ENCODE results near the gene FSHR.

The FSHR gene

GRCh38 chr2:49032126-49032525 is 122.2 kb downstream of the FSHR start:
- no peak for DNase-seq

- no peak for DNase-seq
Observed at GRCh38 chr2:49029406-49029805, 124.9 kb downstream of the FSHR start.

GRCh38 chr2:49028101-49028500 is 126.2 kb downstream of the FSHR start:
- no peak for DNase-seq

GRCh38 chr2:49026706-49027105 is 127.6 kb downstream of the FSHR start:
- DNase-seq: no peak

GRCh38 chr2:49021271-49021670 is 133.0 kb downstream of the FSHR start:
- peak in 1 of 51 donors; percentile 6 for DNase-seq

- DNase-seq: no peak
Observed at GRCh38 chr2:49005261-49005660, 149.1 kb downstream of the FSHR start.

GRCh38 chr2:49004036-49004626 is 150.2 kb downstream of the FSHR start:
- DNase-seq: peak in 10 of 51 donors; percentile 1 to 41 (median 6)

GRCh38 chr2:49003201-49003600 is 151.1 kb downstream of the FSHR start:
- DNase-seq: peak in 1 of 51 donors; percentile 34

GRCh38 chr2:49002750-49003149 is 151.6 kb downstream of the FSHR start:
- peak in 2 of 51 donors; percentile 19 to 34 for DNase-seq

- DNase-seq: no peak
Observed at GRCh38 chr2:49000695-49001094, 153.6 kb downstream of the FSHR start.

GRCh38 chr2:48998449-48998848 is 155.9 kb downstream of the FSHR start:
- no peak for DNase-seq

GRCh38 chr2:48993576-48993975 is 160.7 kb downstream of the FSHR start:
- DNase-seq: no peak

GRCh38 chr2:48991415-48992131 is 162.7 kb downstream of the FSHR start:
- DNase-seq: no peak

GRCh38 chr2:48984922-48985321 is 169.4 kb downstream of the FSHR start:
- DNase-seq: no peak

GRCh38 chr2:48983551-48983950 is 170.8 kb downstream of the FSHR start:
- DNase-seq: no peak

GRCh38 chr2:48982887-48983435 is 171.4 kb downstream of the FSHR start:
- peak in 1 of 51 donors; percentile 8 for DNase-seq

- no peak for DNase-seq
Observed at GRCh38 chr2:48980846-48981245, 173.5 kb downstream of the FSHR start.

GRCh38 chr2:48979691-48980090 is 174.6 kb downstream of the FSHR start:
- DNase-seq: no peak

GRCh38 chr2:48978131-48978530 is 176.2 kb downstream of the FSHR start:
- DNase-seq: no peak

- DNase-seq: no peak
Observed at GRCh38 chr2:48971801-48972200, 182.5 kb downstream of the FSHR start.

- no peak for DNase-seq
Observed at GRCh38 chr2:48968011-48968410, 186.3 kb downstream of the FSHR start.

- no peak for DNase-seq
Observed at GRCh38 chr2:48965204-48965603, 189.1 kb downstream of the FSHR start.

- no peak for DNase-seq
Observed at GRCh38 chr2:48961009-48961408, 193.3 kb downstream of the FSHR start.
